Smooth muscle cell of the brain vasculature (primary cell): ENCODE data around the gene TMTC4.
"Not testable (repeated sequence)": the region's sequence is repeated elsewhere in the genome, so short reads cannot be mapped to it uniquely, and the experiment has no call there.

ENCODE experiments used
- DNase-seq: peaks from one replicate; pipeline ENCODE4 v3.0.0-alpha.2; 2012; ENCODE audit warnings: low read depth, low spot score

TMTC4 gene

DNA sequence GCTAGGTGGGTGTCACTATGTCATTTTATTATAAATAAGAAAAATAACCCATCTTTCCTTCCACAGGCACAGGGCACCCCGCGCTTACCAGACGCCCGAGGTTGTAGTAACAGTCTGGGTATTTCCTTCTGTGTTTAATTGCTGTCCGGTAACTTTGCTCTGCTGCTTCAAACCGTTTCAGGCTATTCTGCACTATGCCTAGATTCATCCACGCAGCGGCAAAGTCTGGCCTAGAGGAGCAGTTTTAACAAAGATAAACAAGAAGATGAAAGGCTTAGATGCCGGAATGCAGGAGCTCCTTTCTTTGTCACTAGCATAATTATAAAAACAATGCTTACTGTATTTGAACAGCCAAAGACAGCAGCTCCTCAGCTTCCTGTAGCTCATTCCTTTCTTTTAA, 49.1 kb downstream of the TMTC4 start:
- DNase-seq, result no peak

DNA sequence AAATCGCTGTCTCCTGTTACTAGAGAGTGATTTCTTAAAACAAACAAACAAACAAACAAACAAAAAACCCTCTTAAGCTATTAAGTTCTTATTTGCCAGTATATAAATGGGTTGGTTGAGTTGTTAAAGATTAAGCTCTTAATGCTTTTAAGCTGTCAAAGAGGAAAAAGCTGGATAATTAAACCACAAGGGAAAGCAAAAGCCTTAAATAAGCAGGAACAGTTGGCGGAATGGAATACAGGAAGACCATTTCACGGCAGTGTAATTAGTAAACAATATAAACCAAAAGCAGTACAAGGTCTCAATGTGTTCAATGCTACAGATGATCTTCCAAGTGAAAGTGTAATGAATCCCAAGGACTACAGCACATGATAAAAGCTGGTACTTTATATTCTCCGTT, 53.8 kb downstream of the TMTC4 start:
- no peak for DNase-seq

DNA sequence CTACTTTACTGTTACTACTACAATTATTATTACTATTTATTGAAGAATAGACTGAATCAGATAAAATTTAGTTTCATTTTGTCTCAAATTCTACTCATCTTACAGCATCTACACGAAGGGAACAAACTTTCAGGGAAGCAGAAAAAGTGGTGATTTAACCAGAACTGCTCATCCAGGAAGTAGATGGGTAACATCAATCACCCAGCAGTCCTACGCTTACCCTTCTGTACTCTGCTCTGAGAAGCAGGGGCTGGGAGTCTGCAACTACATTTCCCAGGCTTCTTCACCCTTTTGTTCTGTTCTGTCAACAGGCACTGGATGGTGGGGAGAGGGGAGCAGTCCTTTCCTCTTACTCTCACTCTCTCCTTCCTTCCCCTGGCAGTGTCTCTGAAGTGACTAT, 54.7 kb downstream of the TMTC4 start:
- no peak for DNase-seq

DNA sequence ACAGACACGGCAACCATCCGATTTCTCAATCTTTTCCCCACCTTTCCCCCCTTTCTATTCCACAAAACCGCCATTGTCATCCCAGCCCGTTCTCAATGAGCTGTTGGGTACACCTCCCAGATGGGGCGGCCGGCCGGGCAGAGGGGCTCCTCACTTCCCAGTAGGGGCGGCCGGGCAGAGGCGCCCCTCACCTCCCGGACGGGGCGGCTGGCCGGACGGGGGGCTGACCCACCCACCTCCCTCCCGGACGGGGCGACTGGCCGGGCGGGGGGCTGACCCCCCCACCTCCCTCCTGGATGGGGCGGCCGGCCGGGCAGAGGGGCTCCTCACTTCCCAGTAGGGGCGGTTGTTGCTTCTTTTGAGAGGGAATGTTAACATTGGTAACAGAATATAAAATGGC, 55.7 kb downstream of the TMTC4 start:
- DNase-seq, result not testable (repeated sequence)

DNA sequence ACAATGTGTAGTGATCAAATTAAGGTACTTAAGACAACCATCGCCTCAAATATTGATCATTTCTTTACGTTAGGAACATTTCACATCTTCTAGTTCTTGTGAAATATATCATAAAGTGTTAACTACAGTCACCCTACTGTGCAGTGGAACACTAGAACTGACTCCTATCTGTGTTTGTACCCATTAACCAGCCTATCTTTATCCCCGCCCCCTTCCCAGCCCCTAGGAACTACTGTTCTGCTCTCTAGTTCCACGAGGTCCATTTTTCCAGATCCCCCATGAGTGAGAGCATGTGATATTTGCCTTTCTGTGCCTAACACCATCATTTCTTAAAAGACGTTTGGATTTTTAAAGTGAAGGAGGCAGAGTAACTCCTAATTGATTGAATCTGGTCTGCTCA, 61.6 kb downstream of the TMTC4 start:
- DNase-seq, result no peak

DNA sequence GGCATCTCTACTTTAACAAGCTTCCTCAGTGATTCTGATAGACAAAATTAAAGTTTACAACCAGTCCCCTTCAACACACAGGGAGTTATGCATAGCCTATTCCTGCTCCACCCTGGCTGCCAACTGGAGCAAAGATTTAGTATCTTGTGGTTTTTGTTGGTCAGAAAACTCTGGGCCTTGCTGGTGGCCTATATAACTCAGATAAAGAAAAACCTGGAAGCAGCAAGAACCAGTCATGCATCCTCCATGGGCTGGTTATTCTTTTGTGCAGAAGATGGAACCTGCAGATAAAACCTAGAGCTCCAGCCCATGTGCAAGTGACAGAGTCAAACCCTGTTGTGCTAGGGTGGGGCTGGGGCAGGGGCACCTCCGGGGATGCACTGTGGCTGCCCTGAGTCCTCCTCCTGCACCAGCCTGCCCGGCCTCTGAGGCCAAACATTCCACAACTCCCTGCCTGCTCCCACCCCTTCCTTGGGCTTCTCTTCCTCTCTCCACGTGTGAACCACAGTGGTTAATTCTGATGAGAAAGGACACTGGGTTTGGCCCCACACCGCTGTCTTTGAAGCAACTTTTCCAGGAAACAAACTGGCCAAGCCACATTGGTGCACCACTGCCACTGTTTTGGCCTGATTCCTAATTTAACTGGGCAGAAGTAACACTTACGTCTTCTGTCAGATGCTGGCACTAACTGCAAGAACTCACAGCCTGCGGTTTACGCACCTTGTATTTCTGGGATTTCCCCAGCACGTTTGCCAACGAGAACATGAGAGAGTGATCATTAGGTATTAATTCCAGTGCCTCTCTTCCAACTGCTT, 62.7 kb downstream of the TMTC4 start:
- no peak for DNase-seq

DNA sequence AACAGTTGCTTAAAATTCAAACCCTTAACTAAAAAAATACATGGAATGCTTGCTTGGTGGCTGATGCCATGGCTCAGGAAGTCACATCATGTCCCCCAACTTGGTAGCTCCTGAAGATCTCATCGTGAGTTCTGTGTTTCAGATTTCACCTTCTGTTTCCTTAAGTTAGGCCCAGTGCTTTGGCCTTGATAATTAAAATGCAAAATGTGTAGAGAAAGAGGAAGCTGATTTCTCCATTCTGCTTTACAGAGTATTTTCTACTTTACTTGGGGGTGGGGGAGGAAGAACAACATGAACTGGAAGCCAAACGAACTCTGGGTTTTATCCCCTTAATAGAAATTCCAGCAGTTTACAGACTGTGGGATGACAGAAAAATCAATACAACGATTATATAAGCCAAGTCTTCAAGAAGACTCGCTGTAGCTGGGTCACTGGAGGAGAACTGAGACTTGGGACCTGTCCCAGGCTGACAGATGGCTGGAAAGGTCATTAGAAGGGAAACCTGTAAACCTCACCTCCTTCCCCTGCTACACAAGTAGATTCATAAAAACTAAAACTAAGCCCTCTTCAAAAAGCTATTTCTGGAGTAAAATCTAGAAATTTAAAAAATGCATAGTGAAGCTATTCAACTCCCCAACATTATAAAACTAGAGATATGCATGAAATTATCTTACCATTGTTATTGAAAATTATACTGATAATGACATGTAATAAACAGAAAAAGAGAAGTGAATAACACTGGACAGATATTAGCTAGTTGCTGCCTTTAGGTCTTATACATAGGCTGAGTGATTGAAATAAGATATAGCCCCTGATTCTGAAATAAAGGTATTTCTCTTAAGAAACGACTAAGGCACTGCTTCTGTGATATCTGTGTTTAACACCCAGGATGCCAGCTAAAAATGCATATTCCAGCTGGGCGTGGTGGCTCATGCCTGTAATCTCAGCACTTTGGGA, 63.9 kb downstream of the TMTC4 start:
- no peak for DNase-seq

DNA sequence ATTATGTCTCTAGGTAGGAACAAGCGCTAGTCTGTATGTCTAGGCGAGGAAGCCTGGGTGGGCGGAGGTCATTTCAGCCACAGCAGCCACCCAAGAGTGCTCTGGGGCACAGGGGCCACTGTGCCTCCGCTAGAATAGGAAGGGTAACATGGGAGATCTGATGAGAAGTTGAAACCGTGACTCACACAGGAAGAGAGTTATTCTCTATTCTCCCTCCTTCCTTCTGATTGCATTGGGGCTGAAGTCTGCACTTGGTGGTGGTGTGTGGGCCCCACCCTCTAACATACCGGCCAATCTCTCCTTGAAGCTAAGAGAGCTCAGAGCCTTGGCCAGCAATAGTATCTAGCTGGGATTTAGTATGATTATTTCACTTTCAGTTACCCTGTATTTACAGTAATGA, 65.7 kb downstream of the TMTC4 start:
- no peak for DNase-seq

DNA sequence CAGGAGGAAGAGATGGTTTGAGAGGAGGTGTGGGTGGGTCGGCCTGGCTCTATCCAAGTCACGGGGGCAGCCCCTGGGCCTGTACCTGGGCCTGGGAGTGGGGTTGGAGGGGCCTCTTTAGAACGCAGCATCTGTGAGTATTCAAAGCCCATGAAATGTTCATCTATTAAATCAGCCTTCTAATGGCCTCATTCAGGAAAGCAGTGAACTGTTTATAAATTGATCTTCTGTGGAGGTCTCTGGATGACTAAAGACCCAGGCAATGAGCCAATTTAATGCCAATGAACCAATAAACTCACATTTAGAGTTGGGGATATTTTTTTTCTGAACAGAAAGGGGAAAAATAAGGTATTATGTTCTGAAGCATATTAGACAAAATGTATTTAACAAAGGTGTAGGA, 66.1 kb downstream of the TMTC4 start:
- no peak for DNase-seq

DNA sequence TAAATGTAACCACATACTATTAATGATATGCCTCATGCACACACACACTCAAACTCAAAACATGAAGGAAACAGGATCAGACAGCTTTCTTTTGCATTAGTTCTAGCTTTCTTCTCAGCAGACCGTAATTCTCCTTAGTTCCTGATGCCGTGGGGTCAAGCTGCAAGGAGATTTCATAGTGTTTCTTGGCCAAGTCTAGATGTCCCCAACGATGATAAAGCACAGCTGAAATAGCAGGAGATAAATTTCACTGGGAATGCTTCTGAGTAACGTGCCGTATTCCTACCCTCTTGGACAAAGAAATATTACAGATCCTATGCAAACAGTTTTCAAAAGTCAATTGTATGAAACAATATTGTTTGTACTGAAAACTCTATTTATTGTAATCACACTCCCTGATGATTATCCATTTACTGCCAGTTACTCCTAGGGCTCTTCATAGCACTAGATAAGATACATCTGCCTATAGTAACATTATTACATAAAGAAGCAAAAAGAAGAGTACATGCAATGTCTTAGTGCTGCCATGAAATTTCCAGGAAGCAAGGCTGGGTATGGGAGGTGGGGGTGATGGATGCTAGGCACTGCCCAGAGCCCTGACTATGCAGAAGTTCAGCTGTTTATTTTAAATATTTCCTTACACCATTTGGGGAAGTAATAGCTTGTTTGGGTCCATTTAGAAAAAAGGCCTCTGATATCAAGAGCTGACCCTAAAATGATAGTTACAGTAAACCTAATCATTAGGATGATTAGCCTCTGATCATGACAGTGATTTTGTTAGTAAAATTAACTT, 69.5 kb downstream of the TMTC4 start:
- DNase-seq, result no peak

DNA sequence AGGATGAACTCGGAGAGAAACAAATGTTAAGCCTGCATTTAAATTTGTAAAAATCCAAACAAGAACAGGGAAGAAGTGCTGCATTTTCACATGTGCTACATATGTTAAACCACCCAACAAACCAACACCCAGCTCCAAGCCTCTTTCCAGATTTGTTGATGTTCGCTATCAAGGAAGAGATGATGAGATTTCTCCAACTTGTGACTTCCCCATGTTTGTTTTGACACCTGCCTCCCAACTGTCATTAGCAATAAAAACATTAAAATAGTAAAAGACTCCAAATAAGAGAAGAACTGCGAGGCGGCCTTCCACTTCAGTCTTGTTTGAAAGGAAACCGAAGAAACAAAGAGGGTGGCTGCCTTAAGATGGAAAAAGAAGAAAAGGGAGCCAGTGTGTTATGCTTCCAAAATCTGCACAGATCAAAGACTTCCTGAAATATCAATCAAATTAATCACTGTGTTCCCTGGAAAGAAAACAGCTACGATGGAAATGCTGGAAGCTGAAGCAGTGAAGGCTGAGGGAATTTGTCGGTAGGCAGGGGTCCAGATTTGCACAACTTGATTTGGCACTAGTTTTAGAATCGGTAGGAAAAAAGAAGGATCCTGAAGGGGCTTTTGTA, 72.0 kb downstream of the TMTC4 start:
- DNase-seq, result no peak

DNA sequence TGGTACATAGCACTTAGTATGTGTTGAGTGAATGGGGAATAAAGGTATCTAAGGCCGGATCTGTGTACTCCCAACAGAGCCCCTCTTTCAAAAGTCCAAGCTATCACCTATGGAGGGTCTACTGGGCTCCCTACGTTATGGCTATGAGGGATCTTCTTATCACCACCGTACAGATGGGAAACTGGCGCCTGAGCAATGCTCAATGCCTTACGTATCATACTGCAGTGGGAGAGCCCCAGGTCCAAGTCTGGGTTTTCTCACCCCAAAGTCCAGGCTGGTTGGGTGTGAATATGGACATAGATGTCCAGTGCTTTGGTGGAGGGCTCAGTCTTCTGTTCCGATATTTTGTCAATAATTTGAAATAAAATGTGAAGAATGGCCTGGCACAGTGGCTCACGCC, 72.9 kb downstream of the TMTC4 start:
- no peak for DNase-seq

DNA sequence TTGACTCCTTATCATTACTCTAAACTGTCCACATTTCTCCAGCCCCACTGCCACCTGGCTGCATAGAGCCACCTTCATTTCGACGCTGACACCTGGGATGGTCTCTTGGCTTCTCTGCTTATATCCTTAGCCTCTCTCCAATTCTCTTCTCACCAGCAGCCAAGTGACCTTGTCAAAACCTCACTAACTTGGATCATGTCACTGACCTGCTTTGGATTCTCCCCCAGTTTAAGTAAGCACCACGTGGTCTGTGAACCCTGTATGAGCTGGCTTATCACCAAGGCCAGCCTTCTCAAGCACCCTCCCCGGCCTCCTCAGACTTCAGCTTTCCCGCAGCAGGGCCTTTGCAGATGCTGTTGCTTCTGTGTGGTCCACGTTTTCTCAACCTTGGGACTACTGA, 73.7 kb downstream of the TMTC4 start:
- DNase-seq, result no peak

DNA sequence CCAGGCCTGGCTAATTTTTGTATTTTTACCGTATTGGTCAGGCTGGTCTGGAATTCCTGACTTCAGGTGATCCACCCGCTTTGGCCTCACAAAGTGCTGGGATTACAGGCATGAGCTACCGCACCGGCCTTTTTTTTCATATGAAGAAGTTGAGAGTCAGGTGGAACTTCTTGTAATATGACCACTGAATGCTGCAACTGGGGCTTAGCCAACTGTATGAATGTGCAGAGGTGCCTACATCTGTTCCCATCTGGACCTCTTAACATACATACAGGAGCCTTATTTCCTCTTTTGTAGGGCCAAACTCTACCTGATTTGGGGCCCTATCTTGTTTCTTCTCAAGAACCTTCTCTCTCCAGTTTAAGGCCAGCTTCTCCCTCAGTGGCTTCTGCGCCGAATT, 74.1 kb downstream of the TMTC4 start:
- DNase-seq, result no peak

DNA sequence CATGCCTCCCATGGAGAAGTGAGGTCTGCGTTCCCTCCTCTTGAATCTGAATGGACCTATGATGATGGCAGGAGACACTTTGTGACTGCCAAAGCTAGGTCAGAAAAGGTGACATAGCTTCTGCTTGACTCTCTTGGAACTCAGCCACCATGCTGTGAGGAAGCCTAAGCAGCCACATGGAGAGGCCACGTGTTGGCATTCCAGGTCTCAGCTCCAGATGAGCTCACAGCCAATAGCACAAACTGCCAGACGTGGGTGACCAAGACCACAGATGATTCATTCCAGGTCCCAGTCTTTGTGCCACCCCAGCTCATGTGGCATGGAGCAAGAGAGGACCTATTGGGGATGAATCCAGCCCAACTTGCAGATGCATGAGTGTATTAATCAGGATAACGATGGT, 77.3 kb downstream of the TMTC4 start:
- no peak for DNase-seq

DNA sequence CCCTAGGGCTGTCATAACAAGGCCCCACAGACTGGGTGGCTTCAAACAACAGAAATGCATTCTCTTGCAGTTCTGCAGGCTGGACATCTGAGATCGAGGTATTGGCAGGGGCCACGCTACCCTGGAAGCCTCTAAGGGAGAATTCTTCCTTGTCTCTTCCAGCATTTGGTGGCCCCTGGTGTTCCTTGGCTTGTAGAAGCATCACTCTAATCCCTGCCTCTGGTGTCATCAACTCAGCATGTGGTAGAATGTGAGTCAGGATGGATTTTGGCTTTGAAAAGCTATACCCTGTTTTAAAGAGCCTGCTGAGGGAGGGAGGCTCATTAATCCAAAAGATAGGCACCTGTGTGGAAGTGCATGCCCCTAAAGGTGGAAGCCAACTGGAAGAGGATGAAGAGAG, 78.1 kb downstream of the TMTC4 start:
- no peak for DNase-seq

DNA sequence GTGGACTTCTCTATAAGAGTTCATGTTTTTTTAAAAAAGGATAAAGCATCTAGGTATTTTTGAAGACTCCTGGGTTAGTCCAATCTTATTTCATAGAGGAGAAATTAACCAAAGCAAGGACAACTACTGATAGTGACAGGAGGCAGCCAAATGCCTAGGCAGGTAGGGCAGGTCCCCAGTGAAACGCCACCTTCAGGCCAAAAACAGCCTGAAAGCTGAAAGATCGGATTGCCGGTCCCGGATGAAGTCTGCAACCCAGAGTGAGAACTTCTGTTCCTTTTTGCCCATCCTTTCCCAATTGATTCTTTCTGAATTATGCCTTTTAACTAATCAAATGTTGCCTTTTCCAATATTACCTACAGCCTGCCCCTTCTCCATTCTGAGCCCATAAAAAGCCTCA, 79.9 kb downstream of the TMTC4 start:
- no peak for DNase-seq

DNA sequence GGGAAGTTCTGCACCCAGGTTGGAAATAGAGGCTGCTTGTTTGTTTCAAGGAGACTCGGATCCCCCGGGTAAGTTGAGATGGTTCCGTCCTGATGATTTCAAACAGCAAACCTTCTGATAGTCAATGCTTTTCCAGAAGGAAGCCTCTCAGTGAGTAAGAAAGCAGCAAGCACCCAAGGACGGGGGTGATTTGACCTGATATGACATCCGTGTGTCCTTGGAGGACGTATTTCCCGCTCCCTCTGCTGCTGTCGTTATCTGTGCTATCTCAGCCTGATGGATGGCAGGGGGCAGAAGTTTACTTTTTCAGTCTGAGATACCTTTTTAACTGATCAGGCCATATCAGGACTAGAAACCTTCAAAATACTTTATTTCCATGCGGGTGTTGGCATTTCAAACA, 80.3 kb downstream of the TMTC4 start:
- DNase-seq, result no peak

DNA sequence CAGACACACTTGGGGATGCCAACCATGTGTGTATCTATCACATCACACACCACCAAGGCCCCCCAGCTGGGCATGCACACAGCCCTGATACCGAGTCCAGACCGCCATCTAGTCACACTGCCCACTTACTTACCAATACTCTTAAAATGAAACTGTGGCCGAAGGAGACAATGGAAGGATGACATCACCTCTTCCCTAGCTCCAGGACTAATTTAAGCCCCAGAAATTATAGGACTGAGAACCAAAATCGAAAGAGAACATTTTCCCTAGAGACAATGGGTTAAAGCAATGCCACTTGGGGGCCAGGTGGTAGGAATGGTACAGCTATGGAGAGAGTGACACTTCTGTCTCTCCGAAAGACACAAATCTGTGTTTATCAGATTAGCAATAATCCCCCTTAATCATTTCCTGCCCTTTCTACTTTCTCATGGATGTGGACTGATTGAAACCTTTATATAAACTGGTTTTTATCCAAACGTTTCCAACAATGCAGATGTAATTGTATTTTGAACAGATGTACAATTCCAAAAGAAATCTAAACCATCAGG, 85.3 kb downstream of the TMTC4 start:
- DNase-seq, result no peak

DNA sequence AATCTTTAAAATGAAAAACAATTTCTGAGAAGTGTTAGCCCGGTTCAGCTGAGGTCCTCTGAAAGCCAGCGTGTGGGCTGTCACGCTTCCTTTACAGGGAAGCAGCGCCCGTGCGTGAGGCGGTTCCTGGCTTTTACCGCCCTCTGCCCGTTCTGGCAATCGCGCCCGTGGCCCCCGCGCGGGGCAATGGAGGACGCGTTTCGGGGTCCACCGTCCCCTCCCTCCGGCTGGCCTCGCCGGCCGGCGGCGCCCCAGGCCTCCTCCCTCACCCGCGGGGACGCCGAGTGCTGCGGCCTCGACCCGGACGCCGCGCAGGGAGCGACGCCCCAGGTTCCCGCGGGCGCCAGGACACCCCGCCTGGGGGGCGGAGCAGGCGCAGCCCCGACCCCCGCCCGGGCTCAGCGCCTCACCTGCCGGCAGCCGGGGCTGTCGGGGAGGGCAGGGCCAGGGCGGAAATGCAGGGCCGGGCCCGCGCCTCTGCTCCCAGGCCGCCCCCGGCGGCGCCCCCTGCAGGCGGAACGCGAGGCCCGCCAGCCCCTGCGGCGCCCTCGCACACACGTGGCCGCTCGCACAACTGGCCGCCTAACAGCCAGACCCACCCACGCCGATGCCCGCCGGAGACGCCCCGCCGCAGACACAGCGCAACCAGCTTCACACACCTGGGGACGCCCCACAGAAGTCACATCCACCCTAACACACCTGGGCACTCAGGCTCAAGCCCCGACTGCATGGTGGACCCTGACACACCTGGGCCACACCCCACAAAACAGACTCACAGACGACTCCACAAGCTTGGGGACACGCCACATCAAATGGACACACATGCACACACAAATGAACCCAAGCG, 86.0 kb downstream of the TMTC4 start, which contains the start of gene GGACT:
GGACT (minus strand) TSS at position 459 of the 847 bp plus-strand sequence. CDS start 56,198 bp downstream, outside the sequence.
- no peak for DNase-seq
